GM23248 (cell line): ENCODE measurements around the gene GALNT10.

Experiments used
- EZH2 ChIP-seq: fragments of 200-600 bp; sonication (generic); IDR thresholded peaks from 2 replicates; pipeline ENCODE4 v1.6.1; 2018; ENCODE audit warnings: antibody characterized with exemption, mild to moderate bottlenecking; ENCODE audit not compliant: insufficient read depth, poor library complexity, severe bottlenecking
- EZH2phosphoT487 ChIP-seq: fragments of 200-600 bp; sonication (generic); IDR thresholded peaks from 2 replicates; pipeline ENCODE4 v1.6.1; 2018; ENCODE audit warnings: antibody characterized with exemption, moderate library complexity, mild to moderate bottlenecking, low read depth; ENCODE audit not compliant: insufficient read depth

DNA sequence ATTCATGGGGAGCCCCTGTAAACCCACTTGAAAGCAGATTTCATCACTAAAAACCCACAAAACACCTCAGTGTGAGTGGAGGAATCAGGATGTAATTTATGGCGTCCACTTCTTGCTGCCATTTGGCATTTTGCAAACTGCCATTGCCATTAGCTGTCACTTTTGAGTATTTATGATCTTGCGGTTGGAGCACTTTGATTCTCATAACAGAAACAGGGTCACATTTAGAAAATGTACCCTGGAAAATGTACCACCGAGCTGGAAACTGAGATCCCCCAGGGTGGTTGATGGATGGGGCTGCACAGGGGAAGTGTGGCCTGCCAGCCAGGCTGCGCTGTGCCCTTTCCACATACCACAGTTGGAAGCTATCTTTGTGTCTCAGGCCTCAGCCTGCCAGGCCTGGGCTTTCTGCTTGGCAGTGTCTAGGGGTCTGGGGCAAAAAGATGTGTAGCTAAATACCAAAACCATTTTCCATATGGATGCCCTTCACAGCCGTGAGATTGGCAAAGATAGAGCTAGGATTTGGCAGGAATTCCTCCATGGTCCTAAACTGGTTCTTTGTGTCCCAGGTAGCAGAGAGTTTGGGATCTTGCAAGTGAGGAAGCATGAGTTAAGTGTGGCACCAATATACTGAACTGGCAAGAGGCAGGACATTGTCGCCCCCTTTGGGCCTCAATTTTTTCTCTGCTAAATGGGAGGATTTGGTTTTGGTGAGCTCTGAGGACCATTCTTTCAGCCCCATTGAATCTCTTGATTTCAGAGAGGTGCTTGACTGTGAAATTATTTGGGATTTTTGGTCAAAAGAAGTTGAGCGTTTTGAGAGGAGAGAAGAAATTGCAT lies 46.2 kb downstream of the GALNT10 start:
- TF ChIP-seq EZH2 (no peak), EZH2phosphoT487 (no peak)
